GM12873 (cell line): ENCODE measurements around the gene KIAA0513.
A peak's percentile ranks its signal among the peaks of the same experiment; 100 is the strongest.

ENCODE experiments used
- CTCF ChIP-seq: IDR thresholded peaks from 2 replicates; pipeline ENCODE4 v1.5.1; 2012; ENCODE audit warnings: low read depth, mild to moderate bottlenecking, moderate library complexity, low read length, control low read depth; ENCODE audit not compliant: insufficient read depth; ENCODE audit errors: missing control alignments

The KIAA0513 gene

DNA sequence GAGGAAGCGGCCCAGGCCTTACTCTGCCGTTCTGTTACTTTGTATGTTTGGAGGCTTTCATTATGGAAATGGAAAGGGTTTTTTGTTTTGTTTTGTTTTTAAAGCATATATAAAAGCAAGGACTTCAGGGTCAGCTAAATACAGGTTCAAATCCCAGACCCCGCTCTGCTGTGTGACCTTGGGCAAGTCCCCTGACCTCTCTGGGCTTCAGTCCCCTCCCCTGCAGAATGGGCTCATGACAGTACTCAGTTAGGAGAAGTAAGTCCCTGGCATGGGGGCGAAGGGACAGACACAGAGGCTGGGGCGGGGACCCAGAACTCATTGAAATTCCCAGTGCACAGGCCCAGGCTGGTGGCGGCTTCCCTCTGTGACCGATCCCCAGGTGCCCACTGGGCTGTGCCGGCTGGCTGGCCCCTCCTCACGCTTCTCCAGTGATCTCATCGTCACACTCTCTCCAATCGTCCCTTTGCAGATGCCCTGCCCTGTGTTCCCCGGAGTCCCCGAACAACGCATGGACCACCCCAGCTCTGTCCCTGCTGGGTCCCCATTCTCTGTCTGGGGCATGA, 85.7 kb downstream of the KIAA0513 start:
- no peak for TF ChIP-seq CTCF

DNA sequence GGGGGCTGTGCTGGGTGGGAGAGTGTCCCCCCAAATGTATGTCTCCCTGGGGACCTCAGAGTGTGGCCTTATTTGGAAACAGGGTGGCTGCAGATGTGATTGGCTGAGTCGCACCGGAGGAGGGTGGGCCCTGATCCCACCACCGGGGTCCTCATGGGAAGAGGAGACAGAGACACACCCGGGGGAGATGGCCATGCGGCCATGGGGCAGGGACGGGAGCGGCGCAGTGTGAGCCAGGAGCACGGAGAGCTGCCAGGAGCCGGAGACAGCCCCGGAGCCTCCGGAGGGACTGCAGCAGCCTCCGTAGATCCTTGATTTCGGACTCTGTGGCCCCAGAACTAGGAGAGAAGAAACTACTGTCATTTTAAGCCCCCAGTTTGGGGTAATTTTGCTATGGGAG, 86.3 kb downstream of the KIAA0513 start:
- no peak for TF ChIP-seq CTCF

DNA sequence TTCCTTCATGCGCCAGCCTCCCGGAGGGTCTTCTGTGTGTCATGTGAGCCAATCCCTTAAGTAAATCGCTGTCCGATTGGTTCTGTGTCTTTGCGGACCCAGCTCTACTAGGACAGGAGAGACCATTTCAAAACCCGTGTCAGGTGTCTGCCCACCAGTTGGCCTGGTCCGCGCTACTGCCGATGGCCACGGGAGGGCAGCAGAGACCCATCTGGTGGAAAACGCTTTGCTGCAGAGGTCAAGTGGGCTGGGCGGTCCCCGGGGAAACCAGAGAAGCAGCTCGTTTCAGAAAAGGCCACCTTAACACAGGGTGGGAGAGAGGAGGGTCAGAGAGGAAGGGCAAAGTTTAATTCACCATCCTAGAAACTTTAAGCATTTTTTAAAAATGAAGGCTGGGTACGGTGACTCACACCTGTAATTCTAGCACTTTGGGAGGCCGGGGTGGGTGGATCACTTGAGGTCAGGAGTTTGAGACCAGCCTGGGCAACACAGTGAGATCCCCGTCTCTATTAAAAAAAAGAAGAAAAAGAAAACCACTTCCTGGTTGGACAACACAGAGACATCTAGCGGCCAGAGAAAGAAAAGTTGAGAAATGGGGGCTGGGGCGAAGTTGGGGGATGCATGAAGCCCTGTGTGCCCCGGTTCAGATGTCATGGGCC, 87.4 kb downstream of the KIAA0513 start:
- peak; percentile 98 for TF ChIP-seq CTCF

DNA sequence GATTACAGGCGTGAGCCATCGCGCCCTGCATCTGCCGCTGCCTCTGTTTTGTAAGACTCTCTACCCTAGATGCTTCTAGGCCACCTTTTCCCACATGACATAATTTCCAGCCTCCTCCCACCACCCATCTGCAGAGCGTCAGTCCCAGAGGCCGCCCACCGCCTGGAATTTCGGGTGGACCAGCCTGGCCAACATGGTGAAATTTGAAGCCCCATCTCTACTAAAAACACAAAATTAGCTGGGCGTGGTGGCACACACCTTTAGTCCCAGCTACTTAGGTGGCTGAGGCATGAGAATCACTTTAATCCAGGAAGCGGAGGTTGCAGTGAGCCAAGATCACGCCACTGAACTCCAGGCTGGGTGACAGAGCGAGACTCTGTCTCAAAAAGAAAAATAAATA, 89.8 kb downstream of the KIAA0513 start:
- TF ChIP-seq CTCF = no peak

- TF ChIP-seq CTCF = no peak
Observed at GRCh38 chr16:85120006-85120340, 92.4 kb downstream of the KIAA0513 start.

- TF ChIP-seq CTCF = no peak
Observed at GRCh38 chr16:85123891-85124635, 96.5 kb downstream of the KIAA0513 start.

DNA sequence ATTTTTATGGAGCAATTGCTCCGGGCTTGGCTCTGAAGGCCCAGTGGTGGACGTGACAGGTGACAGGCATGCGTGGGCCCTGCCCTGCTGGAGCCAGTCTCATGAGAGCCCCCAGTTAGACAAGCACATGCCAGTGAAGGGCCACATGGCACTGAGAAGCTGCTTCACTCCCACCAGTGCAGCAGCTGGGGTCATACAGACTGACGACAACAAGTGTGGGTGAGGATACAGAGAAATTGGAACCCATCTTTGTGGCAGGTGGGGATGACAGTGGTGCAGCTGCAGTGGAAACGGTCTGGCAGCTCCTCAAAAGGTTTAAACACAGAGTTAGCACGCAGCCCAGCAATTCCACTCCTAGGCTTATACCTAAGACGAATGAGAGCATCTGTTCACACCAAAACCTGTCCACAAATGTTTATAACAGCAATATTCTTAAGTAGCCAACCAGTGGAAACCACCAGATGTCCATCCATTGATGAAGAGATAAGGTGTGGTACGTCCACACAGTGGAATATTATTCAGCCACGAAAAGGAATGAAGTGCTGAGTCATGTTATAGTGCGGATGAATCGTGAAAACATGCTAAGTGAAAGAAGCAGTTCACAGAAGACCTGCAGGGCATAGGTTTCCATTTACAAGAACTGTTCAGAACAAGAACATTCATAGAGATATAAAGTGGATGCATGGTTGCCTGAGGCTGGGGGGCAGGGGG, 97.2 kb downstream of the KIAA0513 start:
- TF ChIP-seq CTCF = no peak
